HG03039 (cell line): Measurements from ENCODE around the gene CTCFL.

Source experiments
- ATAC-seq: cut with Tn5 transposase; IDR thresholded peaks from one replicate; pipeline ENCODE4 v1.9.1; 2021; ENCODE audit warnings: mild to moderate bottlenecking, moderate library complexity; ENCODE audit not compliant: unreplicated experiment

Gene CTCFL

GRCh38 chr20:57537822-57538221, 12.9 kb upstream of the CTCFL start:
- ATAC-seq, result no peak

- no peak for ATAC-seq
Observed at GRCh38 chr20:57536771-57537724, 12.1 kb upstream of the CTCFL start.

- no peak for ATAC-seq
Observed at GRCh38 chr20:57536120-57536708, 11.3 kb upstream of the CTCFL start.

DNA sequence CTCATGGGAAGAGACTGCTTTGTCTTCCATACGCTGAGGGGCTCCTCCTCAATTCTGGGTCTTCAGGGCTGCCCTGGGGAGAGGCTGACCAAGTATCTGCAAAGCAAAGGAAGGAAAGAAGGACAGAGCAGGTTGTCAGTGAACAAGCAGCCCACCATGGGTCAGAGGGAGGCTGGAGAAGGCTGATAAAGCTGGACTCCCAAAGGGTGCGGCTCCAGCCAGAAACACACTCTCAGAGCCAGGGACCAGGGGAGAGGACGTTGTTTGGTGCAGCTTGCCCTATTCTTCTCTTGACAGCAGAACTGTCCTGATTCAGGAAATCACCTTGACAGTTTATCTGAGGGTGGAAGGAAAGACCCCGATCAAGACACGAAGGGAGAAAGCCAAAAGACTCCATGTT, 10.4 kb upstream of the CTCFL start:
- no peak for ATAC-seq

GRCh38 chr20:57532104-57532503, 7.2 kb upstream of the CTCFL start:
- ATAC-seq, result no peak

GRCh38 chr20:57530327-57530981, 5.5 kb upstream of the CTCFL start:
- no peak for ATAC-seq

- ATAC-seq, result no peak
Observed at GRCh38 chr20:57529810-57530209, 4.9 kb upstream of the CTCFL start.

DNA sequence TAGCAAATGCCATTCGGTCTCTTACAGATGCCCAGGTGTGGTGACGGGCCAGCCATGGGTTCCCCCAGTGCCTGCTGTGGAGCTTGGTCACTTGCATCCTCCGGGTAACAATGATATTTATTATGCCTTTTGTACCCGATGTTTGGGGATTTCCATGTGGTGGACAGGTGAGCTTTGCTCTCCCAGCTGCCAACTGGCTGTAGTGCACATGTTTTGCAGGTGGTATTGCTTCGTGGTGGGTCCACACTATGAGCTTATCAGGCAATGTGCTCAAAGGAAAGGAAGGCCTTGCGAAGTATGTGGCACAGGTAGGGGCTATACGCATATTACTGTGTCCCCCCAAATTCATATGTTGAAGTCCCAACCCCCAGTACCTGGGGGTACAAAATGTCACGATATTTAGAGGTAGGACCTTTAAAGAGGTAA, 4.2 kb upstream of the CTCFL start:
- ATAC-seq, result no peak

DNA sequence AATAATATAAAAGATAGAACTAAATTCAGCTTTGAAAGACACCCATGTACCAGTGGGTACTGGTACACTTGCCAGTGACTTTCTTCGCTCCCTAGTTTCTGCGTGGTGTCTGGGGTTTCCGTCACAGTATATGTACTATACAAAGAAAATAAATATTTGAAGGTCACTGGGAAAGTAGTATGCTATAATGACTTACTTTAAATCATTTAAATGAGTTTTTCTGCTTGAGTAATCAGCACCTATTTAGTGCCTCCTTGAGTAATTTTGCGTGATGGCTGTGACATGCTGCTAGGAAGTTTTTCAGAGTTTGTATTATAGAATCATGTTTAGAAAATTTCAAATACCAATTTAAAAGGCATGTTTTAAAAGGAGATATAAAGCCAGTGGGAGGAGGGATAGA, 3.2 kb upstream of the CTCFL start:
- no peak for ATAC-seq

- ATAC-seq, result no peak
Observed at GRCh38 chr20:57527728-57528127, 2.8 kb upstream of the CTCFL start.

- no peak for ATAC-seq
Observed at GRCh38 chr20:57526885-57527460, 2.0 kb upstream of the CTCFL start.

- no peak for ATAC-seq
Observed at GRCh38 chr20:57526087-57526884, 1.3 kb upstream of the CTCFL start.

GRCh38 chr20:57525328-57526086, 567 bp upstream of the CTCFL start:
- no peak for ATAC-seq

DNA sequence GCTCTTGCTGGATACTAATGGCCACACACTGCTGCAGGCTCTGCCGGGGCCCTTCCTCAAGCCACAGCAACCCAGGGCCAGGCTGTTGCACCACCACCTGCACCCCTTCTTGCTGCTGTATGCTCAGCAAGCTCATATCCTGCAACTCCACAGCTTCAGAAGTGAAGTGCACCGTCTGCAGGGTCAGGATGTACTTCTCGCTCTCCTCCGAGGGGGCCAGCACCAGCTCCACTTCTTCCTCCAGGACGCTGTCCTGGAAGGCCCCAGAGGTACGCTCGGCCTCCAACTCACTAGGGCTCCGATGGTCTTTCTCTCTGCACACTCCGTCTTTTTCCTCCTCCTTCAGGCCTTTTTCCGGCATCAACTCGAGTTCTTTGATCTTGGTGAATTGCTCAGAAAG, 1.2 kb downstream of the CTCFL start:
- ATAC-seq, result no peak

DNA sequence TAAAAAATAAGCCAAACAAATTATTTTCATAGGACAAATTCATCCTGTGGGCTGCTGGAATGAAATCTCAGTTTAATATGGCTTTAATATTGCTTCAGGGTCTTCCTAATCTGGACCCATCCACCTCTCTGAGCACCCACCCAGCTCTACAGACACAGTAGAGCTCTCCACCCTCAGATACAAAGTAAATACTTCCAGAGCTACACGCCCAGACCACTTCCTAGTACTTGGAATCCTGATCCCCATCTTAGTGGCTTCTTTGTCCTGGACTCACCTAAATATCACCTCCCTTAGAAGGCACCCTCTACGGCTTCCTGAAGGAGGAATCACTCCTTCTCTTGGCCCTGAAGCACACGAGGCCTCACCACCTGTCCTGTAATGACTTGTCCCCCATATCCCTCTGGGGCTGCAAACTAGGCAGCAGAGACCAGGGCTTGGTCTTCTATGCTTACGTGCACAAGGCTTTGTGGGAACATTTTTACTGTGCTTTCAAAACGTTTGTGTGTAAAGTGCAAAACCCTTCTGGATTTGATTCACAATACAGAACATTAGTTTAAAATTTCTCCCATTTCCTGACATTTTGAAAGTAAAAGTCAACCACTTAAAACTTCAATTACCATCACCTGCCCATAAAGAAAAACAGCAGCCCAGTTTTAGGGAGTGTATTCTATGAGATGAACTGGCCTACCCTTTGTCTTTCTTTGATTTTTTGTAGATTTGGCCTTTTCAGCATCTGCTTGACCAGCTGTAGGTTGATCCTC, 2.4 kb downstream of the CTCFL start:
- ATAC-seq, result no peak

GRCh38 chr20:57517904-57518303, 7.0 kb downstream of the CTCFL start:
- no peak for ATAC-seq

- no peak for ATAC-seq
Observed at GRCh38 chr20:57514273-57514751, 10.6 kb downstream of the CTCFL start.

GRCh38 chr20:57513199-57513598, 11.7 kb downstream of the CTCFL start:
- no peak for ATAC-seq

DNA sequence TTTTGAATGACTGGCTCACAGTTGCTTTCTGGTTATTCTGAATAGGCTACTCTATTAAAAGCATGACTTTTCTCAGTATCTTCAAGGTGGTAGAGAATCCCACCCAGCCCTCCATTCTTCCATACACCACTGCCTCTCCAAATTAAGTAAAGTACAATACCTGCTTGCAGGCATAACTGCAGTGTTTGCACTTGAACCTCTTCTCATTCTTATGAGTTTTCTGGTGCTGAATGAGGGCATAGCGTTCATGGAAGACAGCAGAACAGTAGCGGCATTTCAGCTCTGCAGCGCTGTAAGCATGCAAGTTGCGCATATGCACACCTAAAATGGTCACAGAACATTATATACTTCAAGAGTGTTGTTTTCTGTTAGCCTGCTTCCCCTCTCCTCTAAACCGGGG, 12.5 kb downstream of the CTCFL start:
- ATAC-seq, result no peak
